Fibroblast of lung (primary cell): ENCODE data around the gene SAMD11.

Experiments used
- EZH2 ChIP-seq: IDR thresholded peaks from 2 replicates; pipeline ENCODE4 v1.5.1; 2012; ENCODE audit warnings: low read length, control low read depth, mild to moderate bottlenecking; ENCODE audit errors: missing control alignments
- TF ChIP-seq, protein P1 (sequence below), 2 donors: IDR thresholded peaks in 1 of 2; conservative IDR thresholded peaks in 1 of 2; 1 replicate in 1 of 2; 2 replicates in 1 of 2; pipeline ENCODE4 v1.5.1; 2011 to 2012; ENCODE audit warnings: low read length in 2 of 2, control low read depth in 1 of 2, inconsistent platforms in 1 of 2, low read depth in 1 of 2, mild to moderate bottlenecking in 1 of 2

DNA sequence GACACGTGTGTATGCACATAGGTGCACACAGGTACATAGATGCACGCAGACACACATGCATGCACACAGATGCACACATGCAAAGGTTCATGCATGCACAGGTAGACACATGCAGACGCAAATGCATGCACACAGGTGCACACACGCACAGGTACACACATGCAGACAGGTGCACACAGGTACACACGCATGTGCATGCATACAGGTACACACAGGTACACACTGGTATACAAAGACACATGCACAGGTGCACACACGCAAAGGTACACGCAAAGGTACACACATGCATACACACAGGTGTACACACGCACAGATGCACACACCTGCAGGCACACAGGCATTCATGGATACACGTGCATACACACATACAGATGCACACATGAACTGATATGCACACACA lies 26.5 kb downstream of the SAMD11 start:
- TF ChIP-seq, protein P1, sequence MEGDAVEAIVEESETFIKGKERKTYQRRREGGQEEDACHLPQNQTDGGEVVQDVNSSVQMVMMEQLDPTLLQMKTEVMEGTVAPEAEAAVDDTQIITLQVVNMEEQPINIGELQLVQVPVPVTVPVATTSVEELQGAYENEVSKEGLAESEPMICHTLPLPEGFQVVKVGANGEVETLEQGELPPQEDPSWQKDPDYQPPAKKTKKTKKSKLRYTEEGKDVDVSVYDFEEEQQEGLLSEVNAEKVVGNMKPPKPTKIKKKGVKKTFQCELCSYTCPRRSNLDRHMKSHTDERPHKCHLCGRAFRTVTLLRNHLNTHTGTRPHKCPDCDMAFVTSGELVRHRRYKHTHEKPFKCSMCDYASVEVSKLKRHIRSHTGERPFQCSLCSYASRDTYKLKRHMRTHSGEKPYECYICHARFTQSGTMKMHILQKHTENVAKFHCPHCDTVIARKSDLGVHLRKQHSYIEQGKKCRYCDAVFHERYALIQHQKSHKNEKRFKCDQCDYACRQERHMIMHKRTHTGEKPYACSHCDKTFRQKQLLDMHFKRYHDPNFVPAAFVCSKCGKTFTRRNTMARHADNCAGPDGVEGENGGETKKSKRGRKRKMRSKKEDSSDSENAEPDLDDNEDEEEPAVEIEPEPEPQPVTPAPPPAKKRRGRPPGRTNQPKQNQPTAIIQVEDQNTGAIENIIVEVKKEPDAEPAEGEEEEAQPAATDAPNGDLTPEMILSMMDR (conservative IDR thresholded peaks at IDR 0.05 in 1 of 2, IDR thresholded peaks at IDR 0.05 in 1 of 2; ENCODE audit: low read depth in 1 of 2, low read length in 2 of 2) = no peak
- TF ChIP-seq EZH2 = no peak
